Upper lobe of left lung (tissue), 6 donors: Measurements from ENCODE around the gene PSMA8. TPM values are rescaled to one million over a fixed set of nuclear protein-coding genes. Genes with fewer than 3 reads are reported as not detected.

Experiments used
- ATAC-seq, 2 donors: fragments of 200-7000 bp; cut with Tn5 transposase; one replicate each; pipeline ENCODE4 v1.9.1; 2022; ENCODE audit warnings: mild to moderate bottlenecking in 2 of 2, moderate library complexity in 2 of 2; ENCODE audit not compliant: low FRiP score in 2 of 2
- DNase-seq, 2 donors: peaks; one replicate each; pipeline ENCODE4 v3.0.0-alpha.2; 2019 to 2020
- H3K27ac ChIP-seq, 4 donors: fragments of 200-600 bp; sonication (generic); one replicate each; pipeline ENCODE4 v1.5.1; 2016 to 2019
- H3K27me3 ChIP-seq, 4 donors: fragments of 200-600 bp; sonication (generic); one replicate each; pipeline ENCODE4 v1.5.1; 2017 to 2019
- H3K36me3 ChIP-seq, 4 donors: fragments of 200-600 bp; sonication (generic); one replicate each; pipeline ENCODE4 v1.5.1; 2016 to 2019
- H3K4me1 ChIP-seq, 4 donors: fragments of 200-600 bp; sonication (generic); one replicate each; pipeline ENCODE4 v1.5.1; 2018 to 2019
- H3K4me3 ChIP-seq, 4 donors: fragments of 200-600 bp; sonication (generic); one replicate each; pipeline ENCODE4 v1.5.1; 2017 to 2019; ENCODE audit warnings: mild to moderate bottlenecking in 2 of 4, moderate library complexity in 1 of 4
- H3K9me3 ChIP-seq, 4 donors: fragments of 200-600 bp; sonication (generic); one replicate each; pipeline ENCODE4 v1.5.1; 2018 to 2019
- EP300 ChIP-seq, 4 donors: sonication (generic); formaldehyde crosslinking; IDR thresholded peaks; one replicate each; pipeline ENCODE4 v1.5.1; 2017; ENCODE audit warnings: antibody characterized with exemption in 4 of 4, control low read depth in 2 of 4
- POLR2A ChIP-seq, 4 donors: fragments of 450-650 bp; IDR thresholded peaks; one replicate each; pipeline ENCODE4 v1.5.1; 2016 to 2017; ENCODE audit warnings: antibody characterized with exemption in 4 of 4, mild to moderate bottlenecking in 2 of 4
- POLR2AphosphoS5 ChIP-seq, 2 donors: sonication (generic); formaldehyde crosslinking; IDR thresholded peaks; one replicate each; pipeline ENCODE4 v1.5.1; 2017; ENCODE audit warnings: antibody characterized with exemption in 2 of 2
- WGBS, 2 donors: methylation state at CpG; one replicate each; pipeline ENCODE4 v1.1.5; 2017 to 2018; 5-methylcytosine and 5-hydroxymethylcytosine counted together
- total RNA-seq, 6 donors: library from RNA; depleted of rRNA in 4 of 6; stranded (reverse); fragments of >200 nt in 4 of 6; gene quantifications; one replicate each; pipeline versions ENCODE4 v1.1.0 to v1.2.1, GENCODE V29; 2016 to 2021
- TF ChIP-seq, protein P1 (sequence below), 6 experiments: fragments of 450-650 bp in 4 of 6; fragments of 200-600 bp in 2 of 6; sonication (generic) in 2 of 6; IDR thresholded peaks; one replicate each; pipeline ENCODE4 v1.5.1; 2016 to 2019; ENCODE audit warnings: antibody characterized with exemption in 6 of 6
- donor health status: DM: no; HTN: no; CAD: no; lungs with moderate emphysema.
- donor health status: DM: no; HTN: yes; CAD: no; lungs with severe emphysema.

The PSMA8 gene
- total RNA-seq, 6 donors from 2014 or later = 1.3 TPM; not detected in 5

GRCh38 chr18:26181343-26181826 lies 47.7 kb downstream of the PSMA8 start:
- WGBS, 2 donors = 64 to 71% methylated on average over 7 of the region's 7 CpGs
- Histone ChIP-seq H3K4me1 (peaks cover 0 to 4% (median 1%) of the 10 kb centered on the region in 4 donors), H3K9me3 (no peaks in the 10 kb centered on the region), H3K36me3 (no peaks in the 10 kb centered on the region), H3K27me3 (no peaks in the 10 kb centered on the region), H3K27ac (no peak overlapping the region), H3K4me3 (no peak overlapping the region)
- ATAC-seq = no peak
- peak; percentile 15 to 47 for DNase-seq
- no peak for TF ChIP-seq POLR2AphosphoS5 (IDR thresholded peaks at IDR 0.05)
- TF ChIP-seq EP300 (IDR thresholded peaks at IDR 0.05) = no peak
- TF ChIP-seq, protein P1, sequence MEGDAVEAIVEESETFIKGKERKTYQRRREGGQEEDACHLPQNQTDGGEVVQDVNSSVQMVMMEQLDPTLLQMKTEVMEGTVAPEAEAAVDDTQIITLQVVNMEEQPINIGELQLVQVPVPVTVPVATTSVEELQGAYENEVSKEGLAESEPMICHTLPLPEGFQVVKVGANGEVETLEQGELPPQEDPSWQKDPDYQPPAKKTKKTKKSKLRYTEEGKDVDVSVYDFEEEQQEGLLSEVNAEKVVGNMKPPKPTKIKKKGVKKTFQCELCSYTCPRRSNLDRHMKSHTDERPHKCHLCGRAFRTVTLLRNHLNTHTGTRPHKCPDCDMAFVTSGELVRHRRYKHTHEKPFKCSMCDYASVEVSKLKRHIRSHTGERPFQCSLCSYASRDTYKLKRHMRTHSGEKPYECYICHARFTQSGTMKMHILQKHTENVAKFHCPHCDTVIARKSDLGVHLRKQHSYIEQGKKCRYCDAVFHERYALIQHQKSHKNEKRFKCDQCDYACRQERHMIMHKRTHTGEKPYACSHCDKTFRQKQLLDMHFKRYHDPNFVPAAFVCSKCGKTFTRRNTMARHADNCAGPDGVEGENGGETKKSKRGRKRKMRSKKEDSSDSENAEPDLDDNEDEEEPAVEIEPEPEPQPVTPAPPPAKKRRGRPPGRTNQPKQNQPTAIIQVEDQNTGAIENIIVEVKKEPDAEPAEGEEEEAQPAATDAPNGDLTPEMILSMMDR (IDR thresholded peaks at IDR 0.05) = no peak
- TF ChIP-seq POLR2A (IDR thresholded peaks at IDR 0.05) = no peak

DNA sequence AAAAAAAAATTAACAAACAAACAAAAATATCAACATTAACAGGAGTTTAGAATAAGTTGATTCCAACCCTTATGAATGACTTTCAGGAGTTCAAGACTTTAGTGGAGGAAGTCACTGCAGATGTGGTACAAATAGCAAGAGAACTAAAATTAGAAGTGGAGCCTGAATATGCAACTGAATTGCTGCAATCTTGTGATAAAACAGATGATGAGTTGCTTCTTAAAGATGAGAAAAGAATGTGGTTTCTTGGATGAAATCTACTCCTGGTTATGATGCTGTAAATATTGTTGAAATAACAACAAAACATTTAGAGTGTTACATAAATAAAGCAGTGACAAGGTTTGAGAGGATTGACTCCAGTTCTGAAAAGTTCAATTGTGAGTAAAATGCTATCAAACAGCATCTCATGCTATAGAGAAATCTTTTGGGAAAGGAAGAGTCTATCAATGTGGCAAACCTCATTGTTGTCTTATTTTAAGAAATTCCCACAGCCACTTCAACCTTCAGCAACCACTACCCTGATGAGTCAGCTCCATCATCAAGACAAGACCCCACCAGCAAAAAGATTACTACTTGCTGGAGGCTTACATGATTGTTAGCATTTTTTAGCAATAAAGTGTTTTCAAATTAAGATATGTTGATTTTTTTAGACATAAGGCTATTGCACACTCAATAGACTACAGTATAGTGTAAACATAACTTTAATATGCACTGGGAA lies 49.9 kb downstream of the PSMA8 start:
- Histone ChIP-seq H3K9me3 (no peaks in the 10 kb centered on the region), H3K27ac (no peak overlapping the region), H3K4me3 (no peak overlapping the region), H3K27me3 (no peaks in the 10 kb centered on the region), H3K4me1 (peaks cover 0 to 4% (median 1%) of the 10 kb centered on the region in 4 donors), H3K36me3 (no peaks in the 10 kb centered on the region)
- no peak for TF ChIP-seq POLR2A (IDR thresholded peaks at IDR 0.05)
- TF ChIP-seq, protein P1 (IDR thresholded peaks at IDR 0.05) = no peak
- TF ChIP-seq EP300 (IDR thresholded peaks at IDR 0.05) = no peak
- no peak for TF ChIP-seq POLR2AphosphoS5 (IDR thresholded peaks at IDR 0.05)
- no peak for ATAC-seq
- DNase-seq = no peak

DNA sequence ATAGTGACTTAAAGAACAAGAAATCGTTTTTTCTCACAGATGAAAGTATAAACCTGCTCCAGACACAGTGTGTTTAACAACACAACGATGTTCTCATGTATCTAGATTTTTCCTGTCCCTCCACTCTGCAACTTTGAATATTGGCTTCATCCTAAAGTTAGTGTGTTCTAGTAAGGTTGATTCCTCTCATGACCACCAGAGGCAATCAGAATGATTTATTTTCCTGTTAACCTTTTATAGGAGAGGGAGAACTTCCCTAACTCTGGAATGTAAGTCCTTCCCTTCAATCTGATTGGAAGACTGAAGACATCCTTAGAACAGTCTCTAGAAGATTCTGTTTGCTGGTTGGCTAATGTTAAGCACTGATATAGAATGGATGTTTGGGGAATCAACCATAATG lies 51.6 kb downstream of the PSMA8 start:
- H3K4me1 ChIP-seq = peaks cover 0 to 4% (median 1%) of the 10 kb centered on the region in 4 donors
- no peak for DNase-seq
- no peaks in the 10 kb centered on the region for H3K27me3 ChIP-seq
- TF ChIP-seq POLR2AphosphoS5 (IDR thresholded peaks at IDR 0.05) (no peak), POLR2A (IDR thresholded peaks at IDR 0.05) (no peak), EP300 (IDR thresholded peaks at IDR 0.05) (no peak)
- TF ChIP-seq, protein P1 (IDR thresholded peaks at IDR 0.05) = peak in 2 of 6 experiments; percentile 10 to 14
- no peak overlapping the region for H3K4me3 ChIP-seq
- WGBS, 2 donors = 67 to 76% methylated on average over 2 of the region's 2 CpGs
- no peak for ATAC-seq
- no peak overlapping the region for H3K27ac ChIP-seq
- no peaks in the 10 kb centered on the region for H3K9me3 ChIP-seq
- no peaks in the 10 kb centered on the region for H3K36me3 ChIP-seq

DNA sequence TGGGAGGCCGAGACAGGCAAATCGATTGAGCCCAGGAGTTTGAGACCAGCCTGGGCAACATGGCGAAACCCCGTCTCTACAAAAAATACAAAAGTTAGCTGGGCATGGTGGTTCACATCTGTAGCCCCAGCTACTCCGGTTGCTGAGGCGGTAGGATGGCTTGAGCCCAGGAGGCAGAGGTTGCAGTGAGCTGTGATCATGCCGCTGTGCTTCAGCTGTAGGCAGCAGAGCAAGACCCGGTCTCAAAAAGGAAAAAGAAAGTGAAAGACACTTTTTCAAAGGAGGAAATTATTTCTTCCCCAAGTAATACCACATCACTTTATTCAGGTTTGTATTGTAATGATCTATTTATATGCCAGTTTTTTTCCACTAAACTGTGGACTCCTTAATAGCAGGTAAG lies 56.8 kb downstream of the PSMA8 start:
- TF ChIP-seq, protein P1 (IDR thresholded peaks at IDR 0.05) = no peak
- TF ChIP-seq POLR2A (IDR thresholded peaks at IDR 0.05) (no peak), POLR2AphosphoS5 (IDR thresholded peaks at IDR 0.05) (no peak), EP300 (IDR thresholded peaks at IDR 0.05) (no peak)

GRCh38 chr18:26192233-26192632 lies 58.6 kb downstream of the PSMA8 start:
- Histone ChIP-seq H3K27ac (no peak overlapping the region), H3K9me3 (no peaks in the 10 kb centered on the region), H3K27me3 (no peaks in the 10 kb centered on the region), H3K4me1 (no peaks in the 10 kb centered on the region), H3K4me3 (no peak overlapping the region), H3K36me3 (no peaks in the 10 kb centered on the region)
- DNase-seq (no peak), ATAC-seq (no peak)
- 69 to 90% methylated on average over 1 of the region's 1 CpG for WGBS, 2 donors
- no peak for TF ChIP-seq EP300 (IDR thresholded peaks at IDR 0.05)
- TF ChIP-seq POLR2AphosphoS5 (IDR thresholded peaks at IDR 0.05) = no peak
- TF ChIP-seq, protein P1 (IDR thresholded peaks at IDR 0.05) = no peak
- TF ChIP-seq POLR2A (IDR thresholded peaks at IDR 0.05) = no peak

More for the DNA sequence above, 56.8 kb downstream of the PSMA8 start:
- Histone ChIP-seq H3K9me3 (no peaks in the 10 kb centered on the region), H3K27me3 (no peaks in the 10 kb centered on the region), H3K4me1 (no peaks in the 10 kb centered on the region), H3K27ac (no peak overlapping the region), H3K4me3 (no peak overlapping the region), H3K36me3 (no peaks in the 10 kb centered on the region)
- ATAC-seq (no peak), DNase-seq (no peak)
- 68 to 82% methylated on average over 8 of the region's 8 CpGs for WGBS, 2 donors
